Mucosa of rectum (tissue), 2 donors: ENCODE results near the gene CCDC50.

Experiments
- H3K27ac ChIP-seq, 2 donors: one replicate each; pipeline ENCODE4 v1.7.0; 2013; ENCODE audit warnings: inconsistent platforms in 2 of 2, low read depth in 2 of 2, low read length in 2 of 2
- H3K27me3 ChIP-seq, 2 donors: one replicate each; pipeline ENCODE4 v1.7.0; 2013; ENCODE audit warnings: low read length in 2 of 2; ENCODE audit not compliant: control insufficient read depth in 2 of 2, insufficient read depth in 2 of 2
- H3K36me3 ChIP-seq, 2 donors: one replicate each; pipeline ENCODE4 v1.7.0; 2013; ENCODE audit warnings: low read length in 2 of 2; ENCODE audit not compliant: control insufficient read depth in 2 of 2, insufficient read depth in 2 of 2
- H3K4me1 ChIP-seq, 2 donors: one replicate each; pipeline ENCODE4 v1.7.0; 2013; ENCODE audit warnings: low read length in 2 of 2, mild to moderate bottlenecking in 1 of 2; ENCODE audit not compliant: control insufficient read depth in 2 of 2, insufficient read depth in 2 of 2
- H3K4me3 ChIP-seq, 2 donors: one replicate each; pipeline ENCODE4 v1.7.0; 2013; ENCODE audit warnings: low read length in 2 of 2
- H3K9ac ChIP-seq, 2 donors: one replicate each; pipeline ENCODE4 v1.7.0; 2013; ENCODE audit warnings: low read length in 2 of 2, low read depth in 1 of 2, mild to moderate bottlenecking in 1 of 2
- H3K9me3 ChIP-seq, 2 donors: one replicate each; pipeline ENCODE4 v1.7.0; 2013; ENCODE audit warnings: low read length in 2 of 2; ENCODE audit not compliant: control insufficient read depth in 2 of 2
- donor health status: healthy.
- donor health status: Normal muscosa, but diverticular disease.

The CCDC50 gene, protein sequence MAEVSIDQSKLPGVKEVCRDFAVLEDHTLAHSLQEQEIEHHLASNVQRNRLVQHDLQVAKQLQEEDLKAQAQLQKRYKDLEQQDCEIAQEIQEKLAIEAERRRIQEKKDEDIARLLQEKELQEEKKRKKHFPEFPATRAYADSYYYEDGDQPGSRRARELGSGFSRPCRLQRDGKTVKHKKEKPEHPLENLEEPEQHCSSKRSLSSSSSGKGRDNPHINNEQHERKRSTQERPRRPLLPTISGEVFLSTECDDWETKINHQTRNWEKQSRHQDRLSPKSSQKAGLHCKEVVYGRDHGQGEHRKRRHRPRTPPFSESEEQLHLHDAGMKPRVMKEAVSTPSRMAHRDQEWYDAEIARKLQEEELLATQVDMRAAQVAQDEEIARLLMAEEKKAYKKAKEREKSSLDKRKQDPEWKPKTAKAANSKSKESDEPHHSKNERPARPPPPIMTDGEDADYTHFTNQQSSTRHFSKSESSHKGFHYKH

DNA sequence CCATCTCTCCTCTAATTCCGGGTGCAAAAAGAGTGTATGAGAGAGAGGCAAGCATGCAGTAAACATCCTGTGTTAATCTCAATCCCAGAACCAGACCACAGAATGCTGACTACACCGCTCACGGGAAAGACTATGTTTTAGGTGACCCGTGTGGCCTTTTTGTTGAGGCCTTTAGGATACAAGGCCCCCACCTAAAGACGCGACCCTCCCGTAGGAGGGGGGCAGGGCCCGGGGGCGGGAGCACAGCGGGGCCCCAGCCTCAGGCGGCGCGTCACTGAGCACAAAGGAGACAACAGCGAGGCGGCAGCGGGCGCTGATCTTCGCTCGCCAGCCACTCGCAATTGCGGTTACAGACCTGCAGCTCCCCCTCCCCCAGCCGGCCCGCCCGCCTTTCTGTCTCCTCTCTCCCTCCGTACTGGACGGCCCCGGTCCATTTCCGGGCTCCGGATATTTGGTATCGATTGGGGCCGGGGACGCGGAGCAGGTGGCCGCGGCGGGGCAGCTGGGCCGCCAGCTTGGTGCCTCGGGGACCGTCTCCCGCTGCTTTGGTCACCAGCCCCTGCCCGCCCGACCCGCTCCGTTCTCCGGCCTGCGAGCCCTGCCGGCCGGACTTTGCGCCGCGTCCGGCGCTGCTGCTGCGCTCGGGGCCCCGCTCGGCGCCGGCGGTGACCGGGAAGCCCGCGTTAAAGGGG is at the start of gene CCDC50:
CCDC50 (plus strand) TSS at position 433 of the 692 bp plus-strand sequence. CDS start 281 bp downstream, outside the sequence.
- peak within 1 kb of the TSS; percentile 85 to 87 for H3K27ac ChIP-seq
- no peaks in the 10 kb centered on the region for H3K36me3 ChIP-seq
- peak within 1 kb of the TSS; percentile 88 to 89 for H3K4me3 ChIP-seq
- no peaks in the 10 kb centered on the region for H3K27me3 ChIP-seq
- H3K4me1 ChIP-seq, result peaks cover 0 to 15% of the 10 kb centered on the region in 2 donors
- no peaks in the 10 kb centered on the region for H3K9me3 ChIP-seq
- peak within 1 kb of the TSS; percentile 82 to 96 for H3K9ac ChIP-seq

DNA sequence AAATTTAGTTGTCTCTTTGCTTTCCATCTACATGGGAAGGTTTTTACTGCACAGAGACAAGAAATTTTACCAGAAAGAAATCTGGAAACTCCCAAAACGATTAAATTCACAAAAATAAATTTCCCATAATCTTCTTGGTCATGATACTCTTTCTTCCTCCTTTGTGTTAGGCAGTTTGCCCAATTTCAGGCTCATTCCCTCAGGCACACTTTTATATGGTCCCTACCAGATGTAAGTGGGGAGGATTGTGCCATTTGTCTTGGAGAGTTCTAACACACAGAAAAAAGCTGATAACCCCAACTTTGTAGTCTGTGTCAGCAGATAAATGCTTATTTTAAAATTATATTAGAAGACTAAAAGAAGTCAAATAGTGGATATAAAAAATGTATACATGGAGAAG is 49.1 kb upstream of the CCDC50 start:
- no peaks in the 10 kb centered on the region for H3K9me3 ChIP-seq
- H3K4me3 ChIP-seq, result no peak overlapping the region
- H3K27ac ChIP-seq, result no peak overlapping the region
- no peaks in the 10 kb centered on the region for H3K36me3 ChIP-seq
- no peaks in the 10 kb centered on the region for H3K4me1 ChIP-seq
- no peak overlapping the region for H3K9ac ChIP-seq
- no peaks in the 10 kb centered on the region for H3K27me3 ChIP-seq

DNA sequence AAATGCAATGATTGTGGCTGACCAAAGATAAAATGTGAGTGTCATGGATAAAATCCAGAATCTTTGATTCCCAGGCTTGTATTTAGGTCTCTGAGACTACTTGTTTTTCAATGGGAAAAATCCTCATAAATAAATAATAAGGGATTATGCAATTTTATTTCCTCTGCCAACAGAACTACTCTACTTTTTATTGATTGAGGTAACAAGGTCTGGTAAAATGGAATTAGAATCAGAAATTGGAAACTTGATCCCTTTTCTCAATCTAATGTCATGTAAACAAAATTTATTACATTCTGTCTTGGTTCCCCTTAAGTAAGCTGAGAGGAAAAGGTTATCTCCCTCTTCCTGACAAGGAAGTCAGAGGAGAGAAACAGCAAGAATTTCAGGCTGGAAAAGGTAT is 48.3 kb upstream of the CCDC50 start:
- Histone ChIP-seq H3K27ac (no peak overlapping the region), H3K4me3 (no peak overlapping the region), H3K36me3 (no peaks in the 10 kb centered on the region), H3K27me3 (no peaks in the 10 kb centered on the region), H3K9me3 (no peaks in the 10 kb centered on the region), H3K9ac (no peak overlapping the region), H3K4me1 (no peaks in the 10 kb centered on the region)

DNA sequence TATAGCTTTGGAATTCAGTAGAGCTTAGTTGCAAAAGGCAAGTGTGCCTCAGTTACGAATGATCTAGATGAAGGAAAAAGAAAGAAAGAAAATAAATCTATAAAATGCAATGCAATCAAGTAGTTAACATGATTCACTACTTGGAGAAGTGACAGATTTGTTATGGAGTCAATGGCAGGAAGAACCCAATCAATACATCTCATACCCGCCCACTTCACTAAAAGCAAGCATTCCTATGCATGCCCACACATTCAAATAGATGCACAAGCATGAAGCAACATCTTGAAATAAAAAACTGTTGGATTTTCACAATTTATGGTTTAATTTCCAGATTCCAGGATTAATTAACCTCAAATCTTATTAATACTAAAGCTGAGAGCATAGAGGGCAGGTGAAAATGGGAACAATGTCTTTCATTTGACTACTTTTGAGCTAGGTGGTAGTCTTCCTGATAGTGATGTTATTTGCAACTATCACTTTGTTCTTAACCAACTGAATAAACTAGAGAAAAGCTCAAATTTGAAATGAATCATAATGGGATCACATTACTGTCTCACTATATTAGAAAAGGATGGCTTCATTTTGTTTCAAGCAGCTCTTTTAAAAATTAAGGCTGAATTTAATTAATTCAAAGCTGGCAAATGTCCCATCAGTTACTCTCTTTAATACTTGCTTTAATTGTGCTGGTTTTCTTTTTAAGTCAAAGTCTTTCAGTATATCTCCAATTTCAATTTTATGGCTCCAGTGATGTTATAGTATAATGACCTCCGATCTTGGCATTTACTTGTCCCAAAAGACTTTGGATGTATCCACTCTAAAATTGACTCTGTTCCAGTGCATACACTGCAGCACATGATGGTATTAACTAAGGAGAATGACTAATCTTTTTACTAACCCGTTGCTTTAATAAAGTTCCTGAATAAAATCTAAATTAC is 46.7 kb upstream of the CCDC50 start:
- no peaks in the 10 kb centered on the region for H3K36me3 ChIP-seq
- H3K9me3 ChIP-seq, result no peaks in the 10 kb centered on the region
- no peaks in the 10 kb centered on the region for H3K4me1 ChIP-seq
- H3K9ac ChIP-seq, result no peak overlapping the region
- no peak overlapping the region for H3K27ac ChIP-seq
- H3K4me3 ChIP-seq, result no peak overlapping the region
- no peaks in the 10 kb centered on the region for H3K27me3 ChIP-seq

DNA sequence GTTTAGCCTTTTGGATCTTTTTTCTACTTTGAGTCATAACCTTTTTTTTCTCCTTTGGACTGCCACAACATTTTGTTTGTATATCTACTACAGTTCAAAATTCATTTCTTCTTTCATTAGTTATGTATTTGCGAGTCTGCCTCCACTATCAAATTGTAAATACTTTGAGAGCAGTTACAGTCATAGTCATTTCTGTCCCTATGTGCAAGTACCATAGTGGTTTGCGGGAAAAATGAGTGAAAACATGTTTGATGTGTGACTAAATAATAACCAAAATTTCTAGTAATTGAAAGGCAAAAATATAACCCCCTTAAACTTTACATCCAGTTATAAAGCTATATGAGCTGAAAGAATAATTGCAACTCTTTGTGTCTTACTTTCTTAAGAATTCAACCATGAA is 45.8 kb upstream of the CCDC50 start:
- no peaks in the 10 kb centered on the region for H3K27me3 ChIP-seq
- H3K27ac ChIP-seq, result no peak overlapping the region
- H3K4me1 ChIP-seq, result no peaks in the 10 kb centered on the region
- no peaks in the 10 kb centered on the region for H3K36me3 ChIP-seq
- H3K9me3 ChIP-seq, result no peaks in the 10 kb centered on the region
- no peak overlapping the region for H3K9ac ChIP-seq
- no peak overlapping the region for H3K4me3 ChIP-seq

DNA sequence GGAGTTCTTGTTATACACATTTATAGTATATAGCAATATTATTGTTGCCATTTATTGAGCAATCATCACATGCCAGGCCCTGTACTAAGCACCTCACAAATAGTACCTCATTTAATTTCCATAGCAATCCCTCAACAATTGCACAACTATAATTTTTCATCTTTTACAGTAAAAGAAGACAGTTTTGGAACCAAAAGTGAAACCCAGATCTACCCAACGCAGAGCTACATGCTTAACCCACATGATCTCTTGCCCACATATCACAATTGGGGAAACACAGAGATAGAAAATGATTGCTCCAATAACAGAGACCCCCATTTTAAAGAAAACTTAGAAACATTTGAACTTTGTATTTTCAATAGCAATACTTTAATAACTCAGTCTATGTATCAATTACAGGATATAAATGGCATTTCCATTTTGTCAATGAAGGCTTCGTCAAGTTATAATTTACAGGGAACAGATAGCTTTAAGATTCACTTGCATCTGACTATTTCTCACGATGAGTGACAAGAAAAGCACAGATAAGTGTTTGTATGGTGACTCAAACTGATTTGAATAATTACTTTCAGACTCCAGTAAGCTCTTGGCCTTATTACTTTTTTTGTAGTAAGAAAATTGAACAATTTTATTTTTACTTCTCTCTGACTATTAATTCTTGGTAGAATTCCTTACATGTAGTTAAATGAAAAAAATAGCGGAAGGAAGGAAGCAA is 38.7 kb upstream of the CCDC50 start:
- no peaks in the 10 kb centered on the region for H3K36me3 ChIP-seq

DNA sequence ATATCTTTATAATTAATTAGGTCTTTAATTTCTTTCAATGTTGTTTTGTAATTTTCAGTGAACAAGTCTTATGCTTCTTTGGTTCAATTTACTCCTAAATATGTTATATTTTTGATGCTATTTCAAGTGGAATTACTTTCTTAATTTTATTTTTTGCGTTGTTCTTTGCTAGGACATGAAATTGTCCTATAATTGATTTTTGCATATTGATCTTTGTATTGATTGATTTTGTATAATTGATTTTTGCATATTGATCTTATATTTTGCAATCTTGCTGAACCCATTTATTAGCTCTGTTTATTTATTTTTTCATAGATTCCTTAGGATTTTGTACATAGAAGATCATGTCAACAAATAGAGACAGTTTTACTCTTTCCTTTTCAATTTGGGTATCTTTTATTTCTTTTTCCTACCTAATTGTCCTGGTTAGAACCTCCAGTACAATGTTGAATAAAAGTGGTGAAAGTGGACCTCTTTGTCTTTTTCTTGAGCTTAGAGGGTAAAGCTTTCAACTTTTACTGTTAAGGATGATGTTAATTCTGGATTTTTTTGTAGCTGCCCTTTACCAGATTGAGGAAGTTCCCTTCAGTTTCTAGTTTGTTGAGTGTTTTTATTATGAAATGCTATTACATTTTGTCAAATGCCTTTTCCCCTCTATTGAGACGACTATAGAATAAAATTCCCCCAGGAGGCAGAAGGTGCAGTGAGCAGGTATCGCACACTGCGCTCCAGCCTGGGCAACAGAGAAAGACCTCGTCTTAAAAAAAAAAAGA is 36.8 kb upstream of the CCDC50 start:
- Histone ChIP-seq H3K4me3 (no peak overlapping the region), H3K4me1 (no peaks in the 10 kb centered on the region), H3K27me3 (no peaks in the 10 kb centered on the region), H3K9me3 (no peaks in the 10 kb centered on the region), H3K9ac (no peak overlapping the region), H3K27ac (no peak overlapping the region), H3K36me3 (no peaks in the 10 kb centered on the region)

More for the DNA sequence above, 38.7 kb upstream of the CCDC50 start:
- H3K27ac ChIP-seq, result peak overlapping the region in 1 of 2 donors; percentile 12
- no peaks in the 10 kb centered on the region for H3K9me3 ChIP-seq
- H3K9ac ChIP-seq, result no peak overlapping the region
- H3K4me3 ChIP-seq, result no peak overlapping the region
- H3K4me1 ChIP-seq, result no peaks in the 10 kb centered on the region
- no peaks in the 10 kb centered on the region for H3K27me3 ChIP-seq

DNA sequence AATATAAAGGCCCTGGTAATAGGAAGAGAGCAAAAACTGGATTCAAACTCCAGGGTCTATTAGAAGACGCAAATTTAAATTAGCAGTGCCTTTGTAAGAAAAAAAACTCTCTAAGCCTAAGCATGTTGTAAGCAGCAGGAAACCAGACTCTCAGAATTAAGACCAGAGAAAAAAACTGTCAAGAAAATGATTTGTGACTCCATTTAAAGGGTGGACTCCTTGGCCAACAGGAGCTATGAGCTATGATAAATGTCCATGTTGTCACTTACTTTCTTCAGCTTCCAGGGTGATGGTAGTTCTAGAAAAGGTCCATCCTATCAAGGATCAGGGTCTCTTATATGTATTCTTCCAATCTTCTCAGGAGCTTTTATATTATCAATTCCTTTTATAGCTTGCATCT is 34.9 kb upstream of the CCDC50 start:
- Histone ChIP-seq H3K4me1 (no peaks in the 10 kb centered on the region), H3K36me3 (no peaks in the 10 kb centered on the region), H3K27ac (no peak overlapping the region), H3K9ac (no peak overlapping the region), H3K4me3 (no peak overlapping the region), H3K9me3 (no peaks in the 10 kb centered on the region), H3K27me3 (no peaks in the 10 kb centered on the region)

GRCh38 chr3:191296041-191296541 is 33.1 kb upstream of the CCDC50 start:
- H3K27ac ChIP-seq, result no peak overlapping the region
- no peaks in the 10 kb centered on the region for H3K4me1 ChIP-seq
- no peaks in the 10 kb centered on the region for H3K36me3 ChIP-seq
- no peak overlapping the region for H3K9ac ChIP-seq
- no peaks in the 10 kb centered on the region for H3K27me3 ChIP-seq
- no peak overlapping the region for H3K4me3 ChIP-seq
- no peaks in the 10 kb centered on the region for H3K9me3 ChIP-seq
